DMS153 treated with DMSO at 0.1 percent for 48 hours (cell line): ENCODE results near the gene EIF2AK2.
"Not testable (repeated sequence)": the region's sequence is repeated elsewhere in the genome, so short reads cannot be mapped to it uniquely, and the experiment has no call there.

Experiments used
- DNase-seq: peaks from one replicate; lab custom pipeline; 2025; ENCODE audit not compliant: unreplicated experiment; lab: John Stamatoyannopoulos, UW

EIF2AK2 gene

GRCh38 chr2:37156857-37157714 lies at the start of gene EIF2AK2:
TSS of gene EIF2AK2 (minus strand) at chr2:37156980. CDS start at chr2:37147806, 9,174 bp downstream.
- peak; percentile 72 for DNase-seq

- no peak for DNase-seq
These were observed 49.0 kb upstream of the EIF2AK2 start for GRCh38 chr2:37205689-37206341.

- DNase-seq: not testable (repeated sequence)
These were observed 48.4 kb upstream of the EIF2AK2 start for GRCh38 chr2:37205071-37205661.

DNA sequence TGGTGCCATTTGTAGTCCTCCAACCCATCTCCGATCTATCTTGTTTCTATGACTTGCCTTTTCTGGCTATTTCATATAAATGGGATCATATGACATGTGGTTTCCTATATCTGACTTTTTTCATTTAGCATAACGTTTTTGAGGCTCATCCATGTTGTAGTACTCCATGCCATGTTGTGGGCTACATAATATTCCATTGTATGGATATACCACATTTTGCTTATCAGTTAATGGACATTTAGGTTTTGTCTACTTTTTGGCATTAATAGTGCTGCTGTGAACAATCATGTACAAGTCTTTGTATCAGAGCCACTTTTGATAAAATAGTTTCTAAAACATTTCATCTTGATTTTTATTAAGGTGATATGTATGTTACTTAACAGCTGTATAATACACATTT lies 46.9 kb upstream of the EIF2AK2 start:
- DNase-seq: no peak

DNA sequence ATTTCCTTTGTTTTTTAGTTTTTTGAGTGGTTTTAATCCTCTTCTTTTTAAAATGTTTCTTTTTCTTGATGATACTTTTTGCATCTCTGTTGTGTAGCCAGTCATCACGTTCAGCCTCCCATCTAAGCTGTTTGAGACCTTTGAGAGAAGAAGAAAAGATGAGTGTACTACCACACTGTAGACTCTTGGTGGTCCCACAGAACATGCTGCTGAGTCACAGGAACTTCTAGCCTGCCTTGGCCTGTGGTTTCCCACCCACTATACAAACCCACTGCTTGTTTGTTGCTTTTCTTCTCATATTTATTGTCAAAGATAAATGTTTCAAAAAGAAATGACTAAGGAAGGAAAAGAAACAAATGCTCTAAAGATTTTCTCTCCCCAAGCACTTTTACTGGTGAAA lies 45.0 kb upstream of the EIF2AK2 start:
- DNase-seq: no peak

- no peak for DNase-seq
These were observed 44.4 kb upstream of the EIF2AK2 start for GRCh38 chr2:37201208-37201607.

DNA sequence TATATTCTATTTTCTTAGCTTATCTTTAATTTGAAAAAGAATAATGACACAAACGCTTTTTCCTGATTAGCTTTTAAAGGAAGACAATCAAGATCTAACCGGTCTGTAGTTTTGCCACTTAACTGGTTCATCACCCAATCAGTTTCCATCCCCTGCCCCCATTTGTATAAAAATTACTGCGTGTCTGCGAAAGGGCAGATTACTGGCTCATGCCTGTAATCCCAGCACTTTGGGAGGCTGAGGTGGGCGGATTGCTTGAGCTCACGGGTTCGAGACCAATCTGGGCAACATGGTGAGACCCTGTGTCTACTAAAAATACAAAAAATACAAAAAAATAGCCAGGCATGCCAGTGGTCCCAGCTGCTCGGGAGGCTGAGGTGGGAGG lies 41.9 kb upstream of the EIF2AK2 start:
- no peak for DNase-seq

- DNase-seq: peak; percentile 65
These were observed 39.8 kb upstream of the EIF2AK2 start, which contains the start of gene CEBPZOS for GRCh38 chr2:37196320-37197195. TSS of gene CEBPZOS (plus strand) at chr2:37196496. CDS start at chr2:37199705, 3,209 bp downstream.

DNA sequence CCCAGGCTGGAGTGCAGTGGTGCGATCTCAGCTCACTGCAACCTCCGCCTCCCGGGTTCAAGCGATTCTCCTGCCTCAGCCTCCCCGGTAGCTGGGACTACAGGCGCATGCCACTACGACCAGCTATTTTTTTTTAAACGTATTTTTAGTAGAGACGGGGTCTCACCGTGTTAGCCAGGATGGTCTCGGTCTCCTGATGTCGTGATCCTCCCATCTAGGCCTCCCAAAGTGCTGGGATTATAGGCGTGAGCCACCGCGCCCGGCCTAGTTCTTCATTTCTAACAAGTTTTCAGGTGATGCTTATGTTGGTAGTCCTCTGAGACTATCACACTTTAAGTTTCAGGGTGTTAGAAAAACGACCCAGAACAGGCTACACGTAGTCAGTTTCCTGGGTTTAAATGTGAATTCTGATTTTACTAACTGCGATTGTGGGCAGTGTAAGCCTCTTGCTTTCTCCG lies 39.1 kb upstream of the EIF2AK2 start:
- DNase-seq: not testable (repeated sequence)

- no peak for DNase-seq
These were observed 35.8 kb upstream of the EIF2AK2 start for GRCh38 chr2:37192551-37192950.

DNA sequence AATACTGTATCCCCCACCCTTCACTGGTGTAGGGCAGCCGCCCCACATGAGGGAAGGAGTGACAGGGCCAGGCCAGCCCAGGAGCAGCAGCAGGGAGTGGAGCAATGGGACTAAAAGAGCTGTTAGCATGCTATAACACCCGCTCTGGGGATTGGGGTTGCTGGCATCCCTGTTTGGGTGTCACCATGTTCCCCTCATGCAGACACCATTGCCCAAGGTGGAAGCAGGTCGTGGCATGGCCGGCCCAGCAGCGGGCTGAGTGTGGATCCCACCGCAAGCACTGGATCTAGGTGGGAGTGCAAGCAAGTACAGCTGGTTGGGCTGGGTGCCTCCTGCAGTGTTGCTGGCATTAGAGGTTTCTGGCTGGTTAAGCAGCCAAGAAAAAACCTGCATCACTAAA lies 35.0 kb upstream of the EIF2AK2 start:
- DNase-seq: no peak

GRCh38 chr2:37191253-37191652 lies 34.5 kb upstream of the EIF2AK2 start:
- DNase-seq: no peak

GRCh38 chr2:37190290-37190689 lies 33.5 kb upstream of the EIF2AK2 start:
- no peak for DNase-seq

- no peak for DNase-seq
These were observed 32.8 kb upstream of the EIF2AK2 start for GRCh38 chr2:37189452-37190153.

- DNase-seq: no peak
These were observed 31.8 kb upstream of the EIF2AK2 start, which contains the start of gene SULT6B1 for GRCh38 chr2:37188570-37188969. TSS of gene SULT6B1 (minus strand) at chr2:37188670. CDS start at chr2:37188640, 30 bp downstream.

GRCh38 chr2:37181726-37182684 lies 25.2 kb upstream of the EIF2AK2 start:
- no peak for DNase-seq

- DNase-seq: no peak
These were observed 23.9 kb upstream of the EIF2AK2 start for GRCh38 chr2:37180640-37181039.

GRCh38 chr2:37180006-37180639 lies 23.3 kb upstream of the EIF2AK2 start:
- DNase-seq: no peak
